Breast epithelium (tissue), 3 donors: ENCODE results near the gene R3HDM4.

Experiments
- POLR2A ChIP-seq: fragments of 450-650 bp; IDR thresholded peaks from one replicate; pipeline ENCODE4 v1.6.1; 2016; ENCODE audit warnings: antibody characterized with exemption, mild to moderate bottlenecking, moderate library complexity
- POLR2AphosphoS5 ChIP-seq, 3 donors: sonication (generic); formaldehyde crosslinking; IDR thresholded peaks; one replicate each; pipeline ENCODE4 v1.6.1; 2017; ENCODE audit warnings: antibody characterized with exemption in 3 of 3
- TF ChIP-seq, protein P1 (sequence below), 3 donors: fragments of 450-650 bp; IDR thresholded peaks; one replicate each; pipeline ENCODE4 v1.5.1; 2016 to 2017; ENCODE audit warnings: antibody characterized with exemption in 3 of 3, mild to moderate bottlenecking in 3 of 3, moderate library complexity in 3 of 3

DNA sequence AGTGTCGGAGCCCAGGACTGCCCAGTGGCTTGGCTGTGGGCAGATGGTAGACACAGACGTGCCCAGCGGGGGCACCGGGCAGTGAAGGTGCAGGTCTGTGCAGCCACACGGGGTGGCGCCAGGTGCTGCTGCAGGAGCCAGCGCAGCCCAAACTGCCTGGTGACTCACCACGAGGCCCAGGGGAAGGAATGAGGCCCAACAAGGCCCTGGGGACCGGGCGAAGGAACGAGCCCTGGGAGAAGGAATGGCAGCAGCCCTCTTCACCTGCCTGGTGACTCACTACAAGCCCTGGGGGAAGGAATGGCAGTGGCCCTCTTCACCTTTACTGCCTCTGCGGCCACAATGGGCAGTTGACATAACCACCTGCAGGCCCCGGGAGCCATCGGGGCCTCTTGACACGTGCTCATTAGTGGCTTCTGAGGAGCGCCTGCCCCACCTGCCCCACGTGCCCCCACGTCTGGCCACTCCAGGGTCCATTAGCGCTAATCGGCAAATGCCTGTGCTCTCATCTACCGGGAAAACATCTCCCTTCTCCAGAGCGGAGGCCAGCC, 29.3 kb downstream of the R3HDM4 start:
- TF ChIP-seq, protein P1, sequence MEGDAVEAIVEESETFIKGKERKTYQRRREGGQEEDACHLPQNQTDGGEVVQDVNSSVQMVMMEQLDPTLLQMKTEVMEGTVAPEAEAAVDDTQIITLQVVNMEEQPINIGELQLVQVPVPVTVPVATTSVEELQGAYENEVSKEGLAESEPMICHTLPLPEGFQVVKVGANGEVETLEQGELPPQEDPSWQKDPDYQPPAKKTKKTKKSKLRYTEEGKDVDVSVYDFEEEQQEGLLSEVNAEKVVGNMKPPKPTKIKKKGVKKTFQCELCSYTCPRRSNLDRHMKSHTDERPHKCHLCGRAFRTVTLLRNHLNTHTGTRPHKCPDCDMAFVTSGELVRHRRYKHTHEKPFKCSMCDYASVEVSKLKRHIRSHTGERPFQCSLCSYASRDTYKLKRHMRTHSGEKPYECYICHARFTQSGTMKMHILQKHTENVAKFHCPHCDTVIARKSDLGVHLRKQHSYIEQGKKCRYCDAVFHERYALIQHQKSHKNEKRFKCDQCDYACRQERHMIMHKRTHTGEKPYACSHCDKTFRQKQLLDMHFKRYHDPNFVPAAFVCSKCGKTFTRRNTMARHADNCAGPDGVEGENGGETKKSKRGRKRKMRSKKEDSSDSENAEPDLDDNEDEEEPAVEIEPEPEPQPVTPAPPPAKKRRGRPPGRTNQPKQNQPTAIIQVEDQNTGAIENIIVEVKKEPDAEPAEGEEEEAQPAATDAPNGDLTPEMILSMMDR (IDR thresholded peaks at IDR 0.05) = no peak
- TF ChIP-seq POLR2A (no peak), POLR2AphosphoS5 (IDR thresholded peaks at IDR 0.05) (no peak)
